ENCODE data around the gene HP1BP3.

HP1BP3 gene

DNA sequence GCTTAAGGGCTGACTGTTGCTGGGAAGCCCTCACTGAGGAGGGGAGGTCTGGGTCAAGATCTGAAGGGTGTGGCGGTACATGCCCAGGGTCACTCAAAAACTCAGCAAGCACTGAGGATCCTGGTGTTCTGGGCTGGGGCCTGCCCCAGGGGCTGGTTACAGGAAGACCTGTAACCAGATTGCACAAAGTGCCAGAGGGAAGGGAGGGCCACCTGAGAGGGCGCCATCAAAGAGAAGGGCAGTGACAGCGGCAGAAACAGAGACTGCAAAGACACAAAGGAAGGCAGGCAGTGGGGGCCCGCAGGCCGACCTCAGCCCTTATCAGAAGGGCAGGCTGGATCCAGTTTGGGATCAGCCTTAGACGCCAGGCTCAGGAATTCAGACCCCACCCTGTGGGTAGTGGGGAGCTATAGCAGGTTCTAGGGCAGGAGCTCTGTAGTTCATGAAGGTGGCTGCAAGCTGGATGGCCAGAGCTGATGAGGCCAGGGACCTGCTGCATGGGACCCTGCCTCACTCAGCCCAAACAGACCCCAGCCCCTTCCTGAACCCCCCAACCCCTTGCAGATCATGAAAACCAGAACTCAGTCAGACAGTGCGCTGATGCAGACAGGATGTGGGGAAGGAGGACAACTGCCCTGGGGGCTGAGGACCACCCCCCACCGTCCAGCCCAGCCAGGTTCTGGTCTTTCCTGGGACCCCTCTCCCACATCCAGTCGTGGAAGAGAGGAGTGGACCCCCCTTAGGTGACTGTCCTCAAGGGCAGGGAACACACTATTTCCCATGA lies 58.5 kb downstream of the HP1BP3 start:
- no peak for TF ChIP-seq EZH2phosphoT487 (IDR thresholded peaks at IDR 0.05; ENCODE audit: low read depth)
- TF ChIP-seq, protein P1, sequence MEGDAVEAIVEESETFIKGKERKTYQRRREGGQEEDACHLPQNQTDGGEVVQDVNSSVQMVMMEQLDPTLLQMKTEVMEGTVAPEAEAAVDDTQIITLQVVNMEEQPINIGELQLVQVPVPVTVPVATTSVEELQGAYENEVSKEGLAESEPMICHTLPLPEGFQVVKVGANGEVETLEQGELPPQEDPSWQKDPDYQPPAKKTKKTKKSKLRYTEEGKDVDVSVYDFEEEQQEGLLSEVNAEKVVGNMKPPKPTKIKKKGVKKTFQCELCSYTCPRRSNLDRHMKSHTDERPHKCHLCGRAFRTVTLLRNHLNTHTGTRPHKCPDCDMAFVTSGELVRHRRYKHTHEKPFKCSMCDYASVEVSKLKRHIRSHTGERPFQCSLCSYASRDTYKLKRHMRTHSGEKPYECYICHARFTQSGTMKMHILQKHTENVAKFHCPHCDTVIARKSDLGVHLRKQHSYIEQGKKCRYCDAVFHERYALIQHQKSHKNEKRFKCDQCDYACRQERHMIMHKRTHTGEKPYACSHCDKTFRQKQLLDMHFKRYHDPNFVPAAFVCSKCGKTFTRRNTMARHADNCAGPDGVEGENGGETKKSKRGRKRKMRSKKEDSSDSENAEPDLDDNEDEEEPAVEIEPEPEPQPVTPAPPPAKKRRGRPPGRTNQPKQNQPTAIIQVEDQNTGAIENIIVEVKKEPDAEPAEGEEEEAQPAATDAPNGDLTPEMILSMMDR (IDR thresholded peaks at IDR 0.05; ENCODE audit: low read depth, low read length): no peak
- no peak overlapping the region for H3K27ac ChIP-seq (ENCODE audit: low read length)
- H3K4me2 ChIP-seq (ENCODE audit: low read length): no peak overlapping the region
- H3K9me3 ChIP-seq (ENCODE audit: insufficient read depth, low read length): no peaks in the 10 kb centered on the region
- H2AFZ ChIP-seq (ENCODE audit: low read depth, low read length): no peak overlapping the region
- H3K27me3 ChIP-seq (ENCODE audit: low read depth, low read length): peaks cover 19% of the 10 kb centered on the region
- H3K79me2 ChIP-seq (ENCODE audit: low read length): no peaks in the 10 kb centered on the region
- H3K4me3 ChIP-seq (ENCODE audit: low read length): no peak overlapping the region
- H3K4me1 ChIP-seq (ENCODE audit: low read length): peaks cover 8% of the 10 kb centered on the region
- H3K36me3 ChIP-seq (replicated peaks; ENCODE audit: low read depth, low read length): no peaks in the 10 kb centered on the region
- no peak overlapping the region for H3K9ac ChIP-seq (ENCODE audit: low read length)
- H4K20me1 ChIP-seq (ENCODE audit: insufficient read depth, low read length): no peaks in the 10 kb centered on the region

DNA sequence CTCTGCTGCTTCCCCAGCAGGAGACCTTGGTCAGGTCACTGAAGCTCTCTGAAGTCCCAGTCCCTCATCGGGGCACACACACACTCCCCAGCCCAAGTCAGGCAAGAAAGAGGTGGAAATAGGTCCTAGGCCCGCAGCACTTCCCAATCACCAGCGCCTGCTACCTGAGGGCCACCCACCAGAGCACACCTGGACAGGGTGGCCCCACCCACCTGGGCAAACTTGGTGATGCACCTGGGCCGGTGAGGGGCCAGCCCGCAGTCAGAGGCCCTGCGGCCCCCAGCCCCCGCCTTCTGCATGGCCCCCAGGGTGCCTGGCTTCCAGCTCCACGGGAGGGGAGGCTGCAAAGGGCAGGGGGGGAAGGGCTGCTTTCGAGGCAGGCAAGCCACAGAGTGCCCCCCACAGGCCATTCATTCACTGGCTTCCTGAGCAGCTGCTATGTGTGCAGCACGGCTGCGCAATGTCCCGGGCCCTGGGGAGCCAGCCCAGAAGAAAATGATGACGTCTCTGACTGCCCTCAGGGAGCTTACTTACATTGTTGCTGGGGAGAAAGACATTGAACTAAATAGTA lies 59.3 kb downstream of the HP1BP3 start:
- 0 out of 2 replicates have a peak, but pooled peaks cover 4% of the 10 kb centered on the region for H3K4me1 ChIP-seq (ENCODE audit: low read length)
- no peaks in the 10 kb centered on the region for H3K79me2 ChIP-seq (ENCODE audit: low read length)
- no peaks in the 10 kb centered on the region for H3K36me3 ChIP-seq (replicated peaks; ENCODE audit: low read depth, low read length)
- H3K27ac ChIP-seq (ENCODE audit: low read length): no peak overlapping the region
- no peak overlapping the region for H3K9ac ChIP-seq (ENCODE audit: low read length)
- no peak overlapping the region for H3K4me3 ChIP-seq (ENCODE audit: low read length)
- H4K20me1 ChIP-seq (ENCODE audit: insufficient read depth, low read length): no peaks in the 10 kb centered on the region
- H3K27me3 ChIP-seq (ENCODE audit: low read depth, low read length): peaks cover 19% of the 10 kb centered on the region
- TF ChIP-seq EZH2phosphoT487 (IDR thresholded peaks at IDR 0.05; ENCODE audit: low read depth): no peak
- TF ChIP-seq, protein P1 (IDR thresholded peaks at IDR 0.05; ENCODE audit: low read depth, low read length): peak; percentile 31
- no peaks in the 10 kb centered on the region for H3K9me3 ChIP-seq (ENCODE audit: insufficient read depth, low read length)
- no peak overlapping the region for H2AFZ ChIP-seq (ENCODE audit: low read depth, low read length)
- no peak overlapping the region for H3K4me2 ChIP-seq (ENCODE audit: low read length)

DNA sequence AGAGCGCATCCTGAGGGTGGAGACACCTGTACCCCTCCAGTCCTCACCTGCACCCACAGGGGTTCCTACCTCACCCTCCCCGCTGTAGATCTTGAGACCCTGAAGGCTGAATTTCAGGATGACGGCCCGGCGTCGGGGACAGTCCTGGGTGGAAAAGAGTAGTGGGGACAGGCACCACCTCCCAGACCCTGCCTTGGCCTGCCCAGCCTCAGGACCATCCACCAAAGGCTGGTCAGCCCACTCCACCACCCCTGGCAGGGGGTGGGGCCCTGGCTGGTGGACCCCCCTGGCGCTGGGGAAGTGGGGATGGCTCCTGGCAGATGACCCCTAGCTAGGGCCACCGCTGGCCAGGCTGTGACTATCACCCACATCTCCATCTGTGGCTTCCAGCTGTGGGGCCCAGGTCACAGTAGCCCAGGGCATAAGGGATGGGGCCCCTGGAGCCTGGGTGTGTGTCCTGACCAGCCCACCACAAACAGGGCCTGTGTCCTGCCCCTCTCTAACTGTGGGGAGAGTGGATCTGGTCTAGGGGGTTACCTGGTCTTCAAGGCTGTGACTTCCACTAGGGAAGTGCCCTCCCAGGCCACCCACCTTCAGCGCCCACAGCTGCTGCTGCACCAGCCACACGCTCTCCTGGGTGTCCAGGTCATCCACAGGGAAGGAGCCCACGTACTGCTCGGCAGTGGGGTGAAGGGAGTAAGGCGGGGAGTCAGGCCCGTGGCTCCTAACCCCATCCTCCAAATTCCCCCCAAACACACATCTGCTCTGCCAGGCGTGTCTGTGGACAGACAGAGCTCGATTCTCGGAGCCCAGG lies 60.0 kb downstream of the HP1BP3 start:
- no peak overlapping the region for H3K4me2 ChIP-seq (ENCODE audit: low read length)
- H2AFZ ChIP-seq (ENCODE audit: low read depth, low read length): no peak overlapping the region
- peaks cover 19% of the 10 kb centered on the region for H3K27me3 ChIP-seq (ENCODE audit: low read depth, low read length)
- TF ChIP-seq, protein P1 (IDR thresholded peaks at IDR 0.05; ENCODE audit: low read depth, low read length): no peak
- no peak for TF ChIP-seq EZH2phosphoT487 (IDR thresholded peaks at IDR 0.05; ENCODE audit: low read depth)
- no peaks in the 10 kb centered on the region for H3K36me3 ChIP-seq (replicated peaks; ENCODE audit: low read depth, low read length)
- H3K4me3 ChIP-seq (ENCODE audit: low read length): no peak overlapping the region
- no peak overlapping the region for H3K27ac ChIP-seq (ENCODE audit: low read length)
- H4K20me1 ChIP-seq (ENCODE audit: insufficient read depth, low read length): no peaks in the 10 kb centered on the region
- H3K9me3 ChIP-seq (ENCODE audit: insufficient read depth, low read length): no peaks in the 10 kb centered on the region
- 0 out of 2 replicates have a peak, but pooled peaks cover 4% of the 10 kb centered on the region for H3K4me1 ChIP-seq (ENCODE audit: low read length)
- H3K9ac ChIP-seq (ENCODE audit: low read length): no peak overlapping the region
- H3K79me2 ChIP-seq (ENCODE audit: low read length): no peaks in the 10 kb centered on the region
